ENCODE data around the gene ANKRD63. TPM values are rescaled to one million over a fixed set of nuclear protein-coding genes. Genes with fewer than 3 reads are reported as not detected.

The ANKRD63 gene
- polyA plus RNA-seq, 1 donor, result 0.16 TPM

- DNase-seq, result no peak
- WGBS (ENCODE audit: insufficient coverage, low lambda C conversion rate), result no CpG with 5 or more reads among the region's 2 CpGs
Measured at GRCh38 chr15:40303576-40303975, 20.7 kb upstream of the ANKRD63 start.

GRCh38 chr15:40302981-40303380 is 20.1 kb upstream of the ANKRD63 start:
- H3K4me1 ChIP-seq (ENCODE audit: control insufficient read depth, insufficient read depth, low read length), result peaks cover 1% of the 10 kb centered on the region
- no peaks in the 10 kb centered on the region for H3K36me3 ChIP-seq (ENCODE audit: control insufficient read depth, insufficient read depth, low read length)
- WGBS (ENCODE audit: insufficient coverage, low lambda C conversion rate), result no CpG with 5 or more reads among the region's 11 CpGs
- no peak overlapping the region for H3K4me3 ChIP-seq (ENCODE audit: low read length)
- no peak overlapping the region for H3K27ac ChIP-seq (ENCODE audit: low read length)
- peaks cover 2% of the 10 kb centered on the region for H3K27me3 ChIP-seq (ENCODE audit: control insufficient read depth, insufficient read depth, low read length)
- no peak for DNase-seq
- H3K9me3 ChIP-seq (ENCODE audit: control insufficient read depth, low read depth, low read length), result no peaks in the 10 kb centered on the region

More at GRCh38 chr15:40303576-40303975, 20.7 kb upstream of the ANKRD63 start:
- Histone ChIP-seq H3K9me3 (ENCODE audit: control insufficient read depth, low read depth, low read length) (no peaks in the 10 kb centered on the region), H3K36me3 (ENCODE audit: control insufficient read depth, insufficient read depth, low read length) (no peaks in the 10 kb centered on the region), H3K4me1 (ENCODE audit: control insufficient read depth, insufficient read depth, low read length) (peaks cover 2% of the 10 kb centered on the region), H3K27ac (ENCODE audit: low read length) (no peak overlapping the region), H3K4me3 (ENCODE audit: low read length) (no peak overlapping the region), H3K27me3 (ENCODE audit: control insufficient read depth, insufficient read depth, low read length) (peaks cover 2% of the 10 kb centered on the region)

GRCh38 chr15:40302288-40302886 is 19.5 kb upstream of the ANKRD63 start:
- Histone ChIP-seq H3K36me3 (ENCODE audit: control insufficient read depth, insufficient read depth, low read length) (no peaks in the 10 kb centered on the region), H3K4me3 (ENCODE audit: low read length) (no peak overlapping the region), H3K27me3 (ENCODE audit: control insufficient read depth, insufficient read depth, low read length) (peaks cover 2% of the 10 kb centered on the region), H3K27ac (ENCODE audit: low read length) (no peak overlapping the region), H3K9me3 (ENCODE audit: control insufficient read depth, low read depth, low read length) (no peaks in the 10 kb centered on the region), H3K4me1 (ENCODE audit: control insufficient read depth, insufficient read depth, low read length) (no peaks in the 10 kb centered on the region)
- no CpG with 5 or more reads among the region's 19 CpGs for WGBS (ENCODE audit: insufficient coverage, low lambda C conversion rate)
- DNase-seq, result no peak

GRCh38 chr15:40301467-40302179 is 18.8 kb upstream of the ANKRD63 start:
- Histone ChIP-seq H3K36me3 (ENCODE audit: control insufficient read depth, insufficient read depth, low read length) (no peaks in the 10 kb centered on the region), H3K27me3 (ENCODE audit: control insufficient read depth, insufficient read depth, low read length) (peaks cover 2% of the 10 kb centered on the region), H3K9me3 (ENCODE audit: control insufficient read depth, low read depth, low read length) (no peaks in the 10 kb centered on the region), H3K4me3 (ENCODE audit: low read length) (no peak overlapping the region), H3K4me1 (ENCODE audit: control insufficient read depth, insufficient read depth, low read length) (peaks cover under 1% of the 10 kb centered on the region), H3K27ac (ENCODE audit: low read length) (no peak overlapping the region)
- WGBS (ENCODE audit: insufficient coverage, low lambda C conversion rate), result 60% methylated on average over 1 of the region's 12 CpGs
- DNase-seq, result no peak

- Histone ChIP-seq H3K4me1 (ENCODE audit: control insufficient read depth, insufficient read depth, low read length) (peaks cover 4% of the 10 kb centered on the region), H3K36me3 (ENCODE audit: control insufficient read depth, insufficient read depth, low read length) (no peaks in the 10 kb centered on the region), H3K27me3 (ENCODE audit: control insufficient read depth, insufficient read depth, low read length) (peaks cover 2% of the 10 kb centered on the region), H3K4me3 (ENCODE audit: low read length) (no peak overlapping the region), H3K27ac (ENCODE audit: low read length) (no peak overlapping the region), H3K9me3 (ENCODE audit: control insufficient read depth, low read depth, low read length) (no peaks in the 10 kb centered on the region)
- no peak for DNase-seq
- WGBS (ENCODE audit: insufficient coverage, low lambda C conversion rate), result no CpG with 5 or more reads among the region's 2 CpGs
Measured at GRCh38 chr15:40300771-40301170, 17.9 kb upstream of the ANKRD63 start.

GRCh38 chr15:40300367-40300766 is 17.5 kb upstream of the ANKRD63 start:
- H3K36me3 ChIP-seq (ENCODE audit: control insufficient read depth, insufficient read depth, low read length), result no peaks in the 10 kb centered on the region
- peaks cover 4% of the 10 kb centered on the region for H3K27me3 ChIP-seq (ENCODE audit: control insufficient read depth, insufficient read depth, low read length)
- DNase-seq, result no peak
- H3K27ac ChIP-seq (ENCODE audit: low read length), result no peak overlapping the region
- H3K4me1 ChIP-seq (ENCODE audit: control insufficient read depth, insufficient read depth, low read length), result peaks cover 4% of the 10 kb centered on the region
- WGBS (ENCODE audit: insufficient coverage, low lambda C conversion rate), result 100% methylated on average over 2 of the region's 2 CpGs
- no peaks in the 10 kb centered on the region for H3K9me3 ChIP-seq (ENCODE audit: control insufficient read depth, low read depth, low read length)
- H3K4me3 ChIP-seq (ENCODE audit: low read length), result no peak overlapping the region

- WGBS (ENCODE audit: insufficient coverage, low lambda C conversion rate), result no CpG with 5 or more reads among the region's 17 CpGs
- Histone ChIP-seq H3K27ac (ENCODE audit: low read length) (no peak overlapping the region), H3K4me1 (ENCODE audit: control insufficient read depth, insufficient read depth, low read length) (peaks cover 4% of the 10 kb centered on the region), H3K4me3 (ENCODE audit: low read length) (no peak overlapping the region), H3K36me3 (ENCODE audit: control insufficient read depth, insufficient read depth, low read length) (no peaks in the 10 kb centered on the region), H3K27me3 (ENCODE audit: control insufficient read depth, insufficient read depth, low read length) (peaks cover 5% of the 10 kb centered on the region), H3K9me3 (ENCODE audit: control insufficient read depth, low read depth, low read length) (no peaks in the 10 kb centered on the region)
- no peak for DNase-seq
Measured at GRCh38 chr15:40298216-40298935, 15.5 kb upstream of the ANKRD63 start.

- no peak overlapping the region for H3K4me3 ChIP-seq (ENCODE audit: low read length)
- H3K4me1 ChIP-seq (ENCODE audit: control insufficient read depth, insufficient read depth, low read length), result peaks cover 4% of the 10 kb centered on the region
- DNase-seq, result no peak
- H3K27ac ChIP-seq (ENCODE audit: low read length), result no peak overlapping the region
- no peaks in the 10 kb centered on the region for H3K36me3 ChIP-seq (ENCODE audit: control insufficient read depth, insufficient read depth, low read length)
- no peaks in the 10 kb centered on the region for H3K9me3 ChIP-seq (ENCODE audit: control insufficient read depth, low read depth, low read length)
- no CpG with 5 or more reads among the region's 10 CpGs for WGBS (ENCODE audit: insufficient coverage, low lambda C conversion rate)
- H3K27me3 ChIP-seq (ENCODE audit: control insufficient read depth, insufficient read depth, low read length), result peaks cover 15% of the 10 kb centered on the region
Measured at GRCh38 chr15:40297356-40297755, 14.5 kb upstream of the ANKRD63 start.

GRCh38 chr15:40296561-40297230 is 13.8 kb upstream of the ANKRD63 start:
- Histone ChIP-seq H3K9me3 (ENCODE audit: control insufficient read depth, low read depth, low read length) (no peaks in the 10 kb centered on the region), H3K27ac (ENCODE audit: low read length) (no peak overlapping the region), H3K27me3 (ENCODE audit: control insufficient read depth, insufficient read depth, low read length) (peaks cover 22% of the 10 kb centered on the region), H3K36me3 (ENCODE audit: control insufficient read depth, insufficient read depth, low read length) (no peaks in the 10 kb centered on the region), H3K4me1 (ENCODE audit: control insufficient read depth, insufficient read depth, low read length) (peaks cover 4% of the 10 kb centered on the region), H3K4me3 (ENCODE audit: low read length) (no peak overlapping the region)
- no peak for DNase-seq
- WGBS (ENCODE audit: insufficient coverage, low lambda C conversion rate), result 40% methylated on average over 1 of the region's 5 CpGs

GRCh38 chr15:40295877-40296560 is 13.2 kb upstream of the ANKRD63 start:
- H3K4me1 ChIP-seq (ENCODE audit: control insufficient read depth, insufficient read depth, low read length), result peaks cover 4% of the 10 kb centered on the region
- 67% methylated on average over 1 of the region's 12 CpGs for WGBS (ENCODE audit: insufficient coverage, low lambda C conversion rate)
- no peak overlapping the region for H3K27ac ChIP-seq (ENCODE audit: low read length)
- H3K4me3 ChIP-seq (ENCODE audit: low read length), result no peak overlapping the region
- H3K27me3 ChIP-seq (ENCODE audit: control insufficient read depth, insufficient read depth, low read length), result peaks cover 27% of the 10 kb centered on the region
- H3K9me3 ChIP-seq (ENCODE audit: control insufficient read depth, low read depth, low read length), result no peaks in the 10 kb centered on the region
- no peaks in the 10 kb centered on the region for H3K36me3 ChIP-seq (ENCODE audit: control insufficient read depth, insufficient read depth, low read length)
- no peak for DNase-seq

All from large intestine (tissue), 3 donors.